A549 (cell line): Measurements from ENCODE around the gene RAB11FIP4. TPM values are rescaled to one million over a fixed set of nuclear protein-coding genes. Genes with fewer than 3 reads are reported as not detected.
A peak's percentile ranks its signal among the peaks of the same experiment; 100 is the strongest.

ENCODE experiments used
- ATAC-seq, 2 experiments: fragments of 200-7000 bp in 1 of 2; fragments of >200 bp in 1 of 2; cut with Nextera tagmentation in 1 of 2; cut with Tn5 transposase in 1 of 2; 3 replicates each; pipeline versions ENCODE4 v1.8.0 to v1.9.1; 2018 to 2020; ENCODE audit warnings: mild to moderate bottlenecking in 1 of 2, moderate library complexity in 1 of 2
- CTCF ChIA-PET: fragments of 300-600 bp; sonication (Branson Sonifier 250); formaldehyde crosslinking; extraction: SDS; loops from one replicate; lab custom pipeline; 2021; ENCODE audit warnings: antibody characterized with exemption, inconsistent platforms; lab: Yijun Ruan, JAX
- POLR2A ChIA-PET: fragments of 350-600 bp; formaldehyde crosslinking; extraction: SDS; loops from one replicate; lab custom pipeline; 2021; ENCODE audit warnings: antibody characterized with exemption, inconsistent platforms; lab: Yijun Ruan, JAX
- DNase-seq, 2 experiments: peaks; one replicate each; pipeline versions ENCODE4 v3.0.0 to v3.0.0-alpha.2; 2011 to 2016; ENCODE audit warnings: low read depth in 1 of 2, low spot score in 1 of 2
- FAIRE-seq: peaks from 2 replicates; lab custom pipeline; 2011; peaks lifted over from hg19 to GRCh38; lab: Jason Lieb, UNC
- H3K27ac ChIP-seq, 2 experiments: fragments of >200 bp; sonication (Bioruptor Twin); formaldehyde crosslinking; 3 replicates each; pipeline ENCODE4 v1.5.1; 2016 to 2017
- H3K4me1 ChIP-seq: fragments of >200 bp; sonication (Bioruptor Twin); formaldehyde crosslinking; 3 replicates; pipeline ENCODE4 v1.6.1; 2016
- H3K4me2 ChIP-seq: fragments of >200 bp; sonication (Bioruptor Twin); formaldehyde crosslinking; 3 replicates; pipeline ENCODE4 v1.6.1; 2016
- H3K4me3 ChIP-seq: fragments of >200 bp; sonication (Bioruptor Twin); formaldehyde crosslinking; 3 replicates; pipeline ENCODE4 v1.5.1; 2016
- H3K9me3 ChIP-seq: fragments of >200 bp; sonication (Bioruptor Twin); formaldehyde crosslinking; 3 replicates; pipeline ENCODE4 v1.6.1; 2016
- CBX8 ChIP-seq: fragments of 200-600 bp; sonication (generic); IDR thresholded peaks from 2 replicates; pipeline ENCODE4 v1.6.1; 2016
- EHMT2 ChIP-seq: fragments of 200-600 bp; sonication (generic); IDR thresholded peaks from 2 replicates; pipeline ENCODE4 v1.6.1; 2016; ENCODE audit warnings: antibody characterized with exemption, low read depth, mild to moderate bottlenecking, moderate library complexity
- EP300 ChIP-seq, 2 experiments: fragments of >200 bp; sonication (Bioruptor Twin); formaldehyde crosslinking; IDR thresholded peaks; 2 replicates in 1 of 2; 3 replicates in 1 of 2; pipeline ENCODE4 v1.6.1; 2016 to 2017
- ESRRA ChIP-seq: fragments of 150-350 bp; IDR thresholded peaks from 2 replicates; pipeline ENCODE4 v1.6.1; 2014; ENCODE audit warnings: mild to moderate bottlenecking, low read length, borderline replicate concordance
- FOXS1 ChIP-seq: fragments of 250-450 bp; sonication (Bioruptor Pico); IDR thresholded peaks from 2 replicates; pipeline ENCODE4 v1.5.0; 2020; ENCODE audit warnings: mild to moderate bottlenecking, moderate library complexity
- GATA3 ChIP-seq: IDR thresholded peaks from 2 replicates; pipeline ENCODE4 v1.6.1; 2012; ENCODE audit warnings: borderline replicate concordance
- HDAC2 ChIP-seq: fragments of 200-600 bp; sonication (generic); IDR thresholded peaks from 2 replicates; pipeline ENCODE4 v1.6.1; 2016
- HMGXB4 ChIP-seq: fragments of 250-450 bp; sonication (Bioruptor Pico); IDR thresholded peaks from 2 replicates; pipeline ENCODE4 v1.5.0; 2021; ENCODE audit warnings: mild to moderate bottlenecking, moderate library complexity, borderline replicate concordance
- JUNB ChIP-seq: fragments of >200 bp; sonication (Bioruptor Twin); formaldehyde crosslinking; IDR thresholded peaks from 2 replicates; pipeline ENCODE4 v1.6.1; 2016
- KDM5A ChIP-seq: fragments of 200-600 bp; sonication (generic); IDR thresholded peaks from 2 replicates; pipeline ENCODE4 v1.6.1; 2016; ENCODE audit warnings: antibody characterized with exemption, mild to moderate bottlenecking
- MAX ChIP-seq: IDR thresholded peaks from 2 replicates; pipeline ENCODE4 v1.6.1; 2012
- MYC ChIP-seq: IDR thresholded peaks from 2 replicates; pipeline ENCODE4 v1.6.1; 2012; ENCODE audit warnings: mild to moderate bottlenecking, inconsistent platforms, low read length, improper control_type of control experiment, borderline replicate concordance
- NFE2L2 ChIP-seq: fragments of 150-350 bp; conservative IDR thresholded peaks from 2 replicates; pipeline ENCODE4 v1.6.1; 2014; ENCODE audit warnings: low read length
- NR3C1 ChIP-seq: fragments of >200 bp; sonication (Bioruptor Twin); formaldehyde crosslinking; IDR thresholded peaks from 3 replicates; pipeline ENCODE4 v1.6.1; 2017
- POLR2A ChIP-seq: IDR thresholded peaks from 2 replicates; pipeline ENCODE4 v1.6.1; 2012; ENCODE audit warnings: mild to moderate bottlenecking, low read length
- RCOR1 ChIP-seq: fragments of 150-350 bp; IDR thresholded peaks from 2 replicates; pipeline ENCODE4 v1.6.1; 2014; ENCODE audit warnings: antibody characterized with exemption, low read length, low read depth
- REST ChIP-seq: fragments of 200-600 bp; sonication (generic); IDR thresholded peaks from 2 replicates; pipeline ENCODE4 v1.6.1; 2016; ENCODE audit warnings: antibody characterized with exemption, mild to moderate bottlenecking, moderate library complexity
- RNF2 ChIP-seq: fragments of 200-600 bp; sonication (generic); IDR thresholded peaks from 2 replicates; pipeline ENCODE4 v1.6.1; 2016; ENCODE audit warnings: low read depth, mild to moderate bottlenecking, antibody characterized with exemption, moderate library complexity, borderline replicate concordance
- TP53 ChIP-seq: fragments of 250-450 bp; sonication (Bioruptor Pico); IDR thresholded peaks from 2 replicates; pipeline ENCODE4 v1.5.0; 2021; ENCODE audit warnings: mild to moderate bottlenecking, moderate library complexity
- ZC3H11A ChIP-seq: fragments of 450-650 bp; IDR thresholded peaks from 2 replicates; pipeline ENCODE4 v1.6.1; 2014; ENCODE audit warnings: antibody characterized with exemption, mild to moderate bottlenecking
- ZNF302 ChIP-seq: fragments of 250-450 bp; sonication (Bioruptor Pico); IDR thresholded peaks from 2 replicates; pipeline ENCODE4 v1.9.0; 2021; ENCODE audit warnings: inconsistent platforms, mild to moderate bottlenecking, moderate library complexity
- WGBS: methylation state at CpG from one replicate; pipeline ENCODE4 v1.1.6; 2017; ENCODE audit errors: missing lambda C conversion rate; 5-methylcytosine and 5-hydroxymethylcytosine counted together
- polyA plus RNA-seq, 4 experiments: library from polyadenylated mRNA; depleted of rRNA in 3 of 4; stranded (reverse); fragments of >200 nt; fragmentation: RNase III in 1 of 4; extraction: RNeasy Plus Mini Kit Qiagen cat#74134 plus additional on column Dnase treatment in 1 of 4; gene quantifications; 2 replicates in 3 of 4; 3 replicates in 1 of 4; pipeline ENCODE4 v1.2.3, GENCODE V29; 2011 to 2017
- TF ChIP-seq, protein P1 (sequence below): fragments of 150-350 bp; IDR thresholded peaks from 2 replicates; pipeline ENCODE4 v1.6.1; 2014; ENCODE audit warnings: low read depth, mild to moderate bottlenecking, low read length
- TF ChIP-seq, protein P2 (sequence below): fragments of >200 bp; sonication (Bioruptor Twin); formaldehyde crosslinking; IDR thresholded peaks from 3 replicates; pipeline ENCODE4 v1.6.1; 2016
- TF ChIP-seq, protein P3 (sequence below): IDR thresholded peaks from 2 replicates; pipeline ENCODE4 v1.6.1; 2012; ENCODE audit warnings: low read depth, borderline replicate concordance
- TF ChIP-seq, protein P4 (sequence below): IDR thresholded peaks from 2 replicates; pipeline ENCODE4 v1.6.1; 2012

RAB11FIP4 gene
- polyA plus RNA-seq, 2 of the 4 experiments (the other 2 are of a cell fraction) = 1.9 to 3.5 TPM

DNA sequence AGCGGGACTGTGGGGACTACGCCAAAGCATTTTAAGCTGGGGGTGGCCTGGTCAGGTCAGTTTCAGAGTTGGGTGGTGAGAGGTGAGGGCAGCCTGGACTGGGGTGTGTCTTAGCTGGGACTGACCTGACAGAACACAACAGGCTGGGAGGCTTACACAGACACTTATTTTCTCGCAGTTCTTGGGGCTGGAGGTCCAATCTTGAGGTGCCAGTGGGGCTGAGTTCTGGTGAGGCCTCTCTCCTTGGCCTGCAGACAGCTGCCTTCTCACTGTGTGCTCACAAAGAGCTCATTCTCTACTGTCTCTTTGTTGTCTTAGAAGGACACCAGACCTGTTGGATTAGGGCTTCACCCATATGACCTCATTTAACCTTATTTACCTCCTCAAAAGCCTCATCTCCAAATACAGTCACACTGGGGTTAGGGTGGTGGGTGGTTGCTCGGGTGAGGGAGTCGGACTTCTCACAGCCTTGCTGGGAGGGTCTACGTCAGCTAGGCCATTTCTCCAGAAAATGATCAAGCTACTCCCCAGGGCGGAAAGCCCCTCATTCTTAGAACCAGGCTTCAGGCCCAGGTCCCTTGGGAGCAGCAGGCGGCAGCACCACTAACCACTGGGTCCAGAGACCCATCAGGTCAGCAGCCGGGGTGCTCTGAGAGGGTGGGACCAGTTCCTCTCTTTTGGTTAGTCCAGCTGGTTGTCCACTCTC lies 149.3 kb downstream of the RAB11FIP4 start:
- ATAC-seq = no peak
- TF ChIP-seq, protein P1, sequence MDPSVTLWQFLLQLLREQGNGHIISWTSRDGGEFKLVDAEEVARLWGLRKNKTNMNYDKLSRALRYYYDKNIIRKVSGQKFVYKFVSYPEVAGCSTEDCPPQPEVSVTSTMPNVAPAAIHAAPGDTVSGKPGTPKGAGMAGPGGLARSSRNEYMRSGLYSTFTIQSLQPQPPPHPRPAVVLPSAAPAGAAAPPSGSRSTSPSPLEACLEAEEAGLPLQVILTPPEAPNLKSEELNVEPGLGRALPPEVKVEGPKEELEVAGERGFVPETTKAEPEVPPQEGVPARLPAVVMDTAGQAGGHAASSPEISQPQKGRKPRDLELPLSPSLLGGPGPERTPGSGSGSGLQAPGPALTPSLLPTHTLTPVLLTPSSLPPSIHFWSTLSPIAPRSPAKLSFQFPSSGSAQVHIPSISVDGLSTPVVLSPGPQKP = no peak
- TF ChIP-seq CBX8 = no peak
- TF ChIP-seq MAX = no peak
- no peak for TF ChIP-seq TP53 (CRISPR knock-in tag)
- no peak for TF ChIP-seq ZNF302 (CRISPR knock-in tag)
- TF ChIP-seq RNF2 = no peak
- no peak for TF ChIP-seq GATA3
- TF ChIP-seq, protein P2, sequence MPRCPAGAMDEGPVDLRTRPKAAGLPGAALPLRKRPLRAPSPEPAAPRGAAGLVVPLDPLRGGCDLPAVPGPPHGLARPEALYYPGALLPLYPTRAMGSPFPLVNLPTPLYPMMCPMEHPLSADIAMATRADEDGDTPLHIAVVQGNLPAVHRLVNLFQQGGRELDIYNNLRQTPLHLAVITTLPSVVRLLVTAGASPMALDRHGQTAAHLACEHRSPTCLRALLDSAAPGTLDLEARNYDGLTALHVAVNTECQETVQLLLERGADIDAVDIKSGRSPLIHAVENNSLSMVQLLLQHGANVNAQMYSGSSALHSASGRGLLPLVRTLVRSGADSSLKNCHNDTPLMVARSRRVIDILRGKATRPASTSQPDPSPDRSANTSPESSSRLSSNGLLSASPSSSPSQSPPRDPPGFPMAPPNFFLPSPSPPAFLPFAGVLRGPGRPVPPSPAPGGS = no peak
- TF ChIP-seq HMGXB4 (CRISPR knock-in tag) = no peak
- TF ChIP-seq NR3C1 = no peak
- TF ChIP-seq, protein P3, sequence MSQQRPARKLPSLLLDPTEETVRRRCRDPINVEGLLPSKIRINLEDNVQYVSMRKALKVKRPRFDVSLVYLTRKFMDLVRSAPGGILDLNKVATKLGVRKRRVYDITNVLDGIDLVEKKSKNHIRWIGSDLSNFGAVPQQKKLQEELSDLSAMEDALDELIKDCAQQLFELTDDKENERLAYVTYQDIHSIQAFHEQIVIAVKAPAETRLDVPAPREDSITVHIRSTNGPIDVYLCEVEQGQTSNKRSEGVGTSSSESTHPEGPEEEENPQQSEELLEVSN = no peak
- TF ChIP-seq, protein P4, sequence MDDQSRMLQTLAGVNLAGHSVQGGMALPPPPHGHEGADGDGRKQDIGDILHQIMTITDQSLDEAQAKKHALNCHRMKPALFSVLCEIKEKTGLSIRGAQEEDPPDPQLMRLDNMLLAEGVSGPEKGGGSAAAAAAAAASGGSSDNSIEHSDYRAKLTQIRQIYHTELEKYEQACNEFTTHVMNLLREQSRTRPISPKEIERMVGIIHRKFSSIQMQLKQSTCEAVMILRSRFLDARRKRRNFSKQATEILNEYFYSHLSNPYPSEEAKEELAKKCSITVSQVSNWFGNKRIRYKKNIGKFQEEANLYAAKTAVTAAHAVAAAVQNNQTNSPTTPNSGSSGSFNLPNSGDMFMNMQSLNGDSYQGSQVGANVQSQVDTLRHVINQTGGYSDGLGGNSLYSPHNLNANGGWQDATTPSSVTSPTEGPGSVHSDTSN = no peak
- TF ChIP-seq POLR2A = no peak
- no peak for TF ChIP-seq EP300 (IDR thresholded peaks at IDR 0.05)
- TF ChIP-seq, all 56 proteins: peak for 0
- WGBS = 86% methylated on average over 9 of the region's 9 CpGs
- no peaks in the 10 kb centered on the region for H3K9me3 ChIP-seq
- FAIRE-seq (no peak), DNase-seq (no peak)
- no peak overlapping the region for H3K27ac ChIP-seq
- no peak overlapping the region for H3K4me3 ChIP-seq
- no peaks in the 10 kb centered on the region for H3K4me1 ChIP-seq
- H3K4me2 ChIP-seq = no peak overlapping the region
- POLR2A ChIA-PET = interaction anchor here (1.3 kb wide), 1 partner anchor 9 kb away, joined by 3 read pairs; no protein-coding TSS in a partner anchor
- CTCF ChIA-PET = interaction anchor here (1.0 to 9.7 kb wide), 4 partner anchors 13 to 301 kb away, joined by 4 to 127 read pairs (median 36); no protein-coding TSS in a partner anchor

DNA sequence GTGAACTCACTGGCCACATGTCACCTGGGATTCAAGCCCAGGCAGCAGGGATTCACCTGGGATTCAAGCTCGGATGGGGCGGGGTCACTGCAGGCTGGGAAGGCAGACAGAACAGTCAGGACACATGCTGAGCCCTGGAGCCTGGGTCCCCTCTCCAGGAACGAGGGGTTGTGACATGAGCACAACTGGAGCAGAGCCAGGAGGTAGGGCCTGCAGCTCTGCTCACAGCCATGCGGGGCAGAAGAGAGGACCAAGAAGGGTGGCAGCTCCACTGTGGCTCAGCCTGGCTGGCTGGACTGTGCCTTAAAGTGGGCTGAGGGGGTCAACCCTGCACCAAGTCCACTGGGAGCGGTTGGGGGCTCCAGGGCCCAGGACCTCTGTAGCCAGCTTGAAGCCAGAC lies 150.1 kb downstream of the RAB11FIP4 start:
- ChIA-PET POLR2A (no interaction called here), CTCF (interaction anchor here (0.8 to 9.7 kb wide), 4 partner anchors 14 to 300 kb away, joined by 3 to 127 read pairs (median 36); no protein-coding TSS in a partner anchor)
- H3K4me1 ChIP-seq = no peaks in the 10 kb centered on the region
- no peak for FAIRE-seq
- H3K9me3 ChIP-seq = no peaks in the 10 kb centered on the region
- no peak for TF ChIP-seq MYC
- no peak for TF ChIP-seq HDAC2
- TF ChIP-seq ESRRA = no peak
- no peak for TF ChIP-seq KDM5A
- TF ChIP-seq FOXS1 (CRISPR knock-in tag) = no peak
- no peak for TF ChIP-seq ZC3H11A
- no peak for TF ChIP-seq JUNB
- TF ChIP-seq NFE2L2 = no peak
- no peak for TF ChIP-seq EHMT2
- TF ChIP-seq REST = no peak
- no peak for TF ChIP-seq EP300 (IDR thresholded peaks at IDR 0.05)
- TF ChIP-seq RCOR1 = no peak
- H3K27ac ChIP-seq = no peak overlapping the region
- no peak overlapping the region for H3K4me2 ChIP-seq
- peak; percentile 75 to 82 for ATAC-seq
- DNase-seq = peak in 1 of 2 experiments; percentile 42
- no peak overlapping the region for H3K4me3 ChIP-seq
- WGBS = 69% methylated on average over 5 of the region's 5 CpGs
